Measurements from ENCODE around the gene NCKAP5. TPM values are rescaled to one million over a fixed set of nuclear protein-coding genes. Genes with fewer than 3 reads are reported as not detected.

Gene NCKAP5
- total RNA-seq, 1 donor from 2014 or later, result 8.8 TPM

- no peak for TF ChIP-seq POLR2A (IDR thresholded peaks at IDR 0.05)
- no peak for TF ChIP-seq CTCF (IDR thresholded peaks at IDR 0.05)
- no peak for TF ChIP-seq POLR2AphosphoS5 (IDR thresholded peaks at IDR 0.05; ENCODE audit: insufficient read depth in 1 of 2, low read depth in 1 of 2)
- no peak overlapping the region for H3K4me3 ChIP-seq
Observed at GRCh38 chr2:133389569-133389968, 178.7 kb downstream of the NCKAP5 start.

GRCh38 chr2:133382566-133382965 lies 185.7 kb downstream of the NCKAP5 start:
- no peaks in the 10 kb centered on the region for H3K9me3 ChIP-seq
- peaks cover 14% of the 10 kb centered on the region for H3K4me1 ChIP-seq
- no peak overlapping the region for H3K4me3 ChIP-seq
- intact Hi-C loops (cut with DNase I), result no loop called here
- no peaks in the 10 kb centered on the region for H3K36me3 ChIP-seq
- DNase-seq (ENCODE audit: extremely low spot score in 2 of 2), result no peak
- no peak overlapping the region for H3K27ac ChIP-seq
- no peak for TF ChIP-seq CTCF (IDR thresholded peaks at IDR 0.05)
- TF ChIP-seq POLR2AphosphoS5 (IDR thresholded peaks at IDR 0.05; ENCODE audit: insufficient read depth in 1 of 2, low read depth in 1 of 2), result no peak
- no peak for TF ChIP-seq POLR2A (IDR thresholded peaks at IDR 0.05)
- no peaks in the 10 kb centered on the region for H3K27me3 ChIP-seq

More at GRCh38 chr2:133389569-133389968, 178.7 kb downstream of the NCKAP5 start:
- no peak for DNase-seq (ENCODE audit: extremely low spot score in 2 of 2)
- H3K27me3 ChIP-seq, result no peaks in the 10 kb centered on the region
- no peaks in the 10 kb centered on the region for H3K4me1 ChIP-seq
- H3K27ac ChIP-seq, result no peak overlapping the region
- no peaks in the 10 kb centered on the region for H3K36me3 ChIP-seq
- intact Hi-C loops (cut with DNase I), result no loop called here
- H3K9me3 ChIP-seq, result no peaks in the 10 kb centered on the region

- H3K27ac ChIP-seq, result no peak overlapping the region
- H3K36me3 ChIP-seq, result no peaks in the 10 kb centered on the region
- H3K4me1 ChIP-seq, result peaks cover 14% of the 10 kb centered on the region
- DNase-seq (ENCODE audit: extremely low spot score in 2 of 2), result no peak
- no peak overlapping the region for H3K4me3 ChIP-seq
- intact Hi-C loops (cut with DNase I), result no loop called here
- H3K9me3 ChIP-seq, result no peaks in the 10 kb centered on the region
- H3K27me3 ChIP-seq, result no peaks in the 10 kb centered on the region
- TF ChIP-seq CTCF (IDR thresholded peaks at IDR 0.05), result no peak
- TF ChIP-seq POLR2AphosphoS5 (IDR thresholded peaks at IDR 0.05; ENCODE audit: insufficient read depth in 1 of 2, low read depth in 1 of 2), result no peak
Observed at GRCh38 chr2:133380991-133381390, 187.3 kb downstream of the NCKAP5 start.

- Histone ChIP-seq H3K9me3 (no peaks in the 10 kb centered on the region), H3K27ac (no peak overlapping the region), H3K4me1 (peaks cover 14% of the 10 kb centered on the region), H3K4me3 (no peak overlapping the region), H3K27me3 (no peaks in the 10 kb centered on the region), H3K36me3 (no peaks in the 10 kb centered on the region)
- intact Hi-C loops (cut with DNase I), result no loop called here
- DNase-seq (ENCODE audit: extremely low spot score in 2 of 2), result no peak
- TF ChIP-seq POLR2A (IDR thresholded peaks at IDR 0.05) (no peak), POLR2AphosphoS5 (IDR thresholded peaks at IDR 0.05; ENCODE audit: insufficient read depth in 1 of 2, low read depth in 1 of 2) (peak in 1 of 2 donors; percentile 33), CTCF (IDR thresholded peaks at IDR 0.05) (no peak)
Observed at GRCh38 chr2:133378928-133379549, 189.2 kb downstream of the NCKAP5 start.

GRCh38 chr2:133378386-133378785 lies 189.9 kb downstream of the NCKAP5 start:
- Histone ChIP-seq H3K4me1 (peaks cover 14% of the 10 kb centered on the region), H3K27me3 (no peaks in the 10 kb centered on the region), H3K36me3 (no peaks in the 10 kb centered on the region), H3K27ac (no peak overlapping the region), H3K4me3 (no peak overlapping the region), H3K9me3 (no peaks in the 10 kb centered on the region)
- intact Hi-C loops (cut with DNase I), result no loop called here
- no peak for TF ChIP-seq POLR2AphosphoS5 (IDR thresholded peaks at IDR 0.05; ENCODE audit: insufficient read depth in 1 of 2, low read depth in 1 of 2)
- no peak for TF ChIP-seq CTCF (IDR thresholded peaks at IDR 0.05)
- TF ChIP-seq POLR2A (IDR thresholded peaks at IDR 0.05), result no peak
- DNase-seq (ENCODE audit: extremely low spot score in 2 of 2), result no peak

Data from vagina (tissue), 2 donors.